B cell (primary cell): ENCODE measurements around the gene OXA1L.

Experiments
- EZH2 ChIP-seq: IDR thresholded peaks from 2 replicates; pipeline ENCODE4 v1.6.1; 2012; ENCODE audit warnings: borderline replicate concordance, low read depth, mild to moderate bottlenecking, moderate library complexity, low read length; ENCODE audit not compliant: insufficient read depth, poor library complexity, severe bottlenecking
- TF ChIP-seq, protein P1 (sequence below): fragments of 200-600 bp; IDR thresholded peaks from one replicate; pipeline ENCODE4 v1.8.0; 2022; ENCODE audit warnings: antibody characterized with exemption, mild to moderate bottlenecking

DNA sequence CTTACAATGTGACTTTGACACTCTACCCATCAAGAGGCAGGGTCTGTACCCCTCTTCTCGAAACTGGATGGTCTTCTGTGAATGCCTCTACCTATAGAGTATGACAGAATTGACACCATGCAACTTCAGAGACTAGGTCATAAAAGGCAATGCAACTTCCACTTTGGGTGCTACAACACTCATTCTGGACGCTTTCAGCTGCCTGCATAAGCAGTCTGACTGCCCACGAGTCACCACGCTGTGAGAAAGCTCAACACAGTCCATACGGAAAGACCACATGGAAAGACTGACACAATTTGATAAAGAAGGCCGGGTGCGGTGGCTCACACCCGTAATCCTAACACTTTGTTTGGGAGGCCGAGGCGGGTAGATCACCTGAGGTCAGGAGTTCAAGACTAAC is 33.9 kb downstream of the OXA1L start:
- TF ChIP-seq EZH2 = no peak
- TF ChIP-seq, protein P1, sequence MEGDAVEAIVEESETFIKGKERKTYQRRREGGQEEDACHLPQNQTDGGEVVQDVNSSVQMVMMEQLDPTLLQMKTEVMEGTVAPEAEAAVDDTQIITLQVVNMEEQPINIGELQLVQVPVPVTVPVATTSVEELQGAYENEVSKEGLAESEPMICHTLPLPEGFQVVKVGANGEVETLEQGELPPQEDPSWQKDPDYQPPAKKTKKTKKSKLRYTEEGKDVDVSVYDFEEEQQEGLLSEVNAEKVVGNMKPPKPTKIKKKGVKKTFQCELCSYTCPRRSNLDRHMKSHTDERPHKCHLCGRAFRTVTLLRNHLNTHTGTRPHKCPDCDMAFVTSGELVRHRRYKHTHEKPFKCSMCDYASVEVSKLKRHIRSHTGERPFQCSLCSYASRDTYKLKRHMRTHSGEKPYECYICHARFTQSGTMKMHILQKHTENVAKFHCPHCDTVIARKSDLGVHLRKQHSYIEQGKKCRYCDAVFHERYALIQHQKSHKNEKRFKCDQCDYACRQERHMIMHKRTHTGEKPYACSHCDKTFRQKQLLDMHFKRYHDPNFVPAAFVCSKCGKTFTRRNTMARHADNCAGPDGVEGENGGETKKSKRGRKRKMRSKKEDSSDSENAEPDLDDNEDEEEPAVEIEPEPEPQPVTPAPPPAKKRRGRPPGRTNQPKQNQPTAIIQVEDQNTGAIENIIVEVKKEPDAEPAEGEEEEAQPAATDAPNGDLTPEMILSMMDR = no peak
